A673 (cell line): ENCODE measurements around the gene CIROP.

ENCODE experiments used
- CTCF ChIP-seq: fragments of 300-800, 200-600 bp; sonication (generic); conservative IDR thresholded peaks from 2 replicates; pipeline ENCODE4 v1.5.1; 2017; ENCODE audit warnings: low read depth, mild to moderate bottlenecking, antibody characterized with exemption, low read length, moderate library complexity, mixed read lengths
- EZH2 ChIP-seq: fragments of 200-600 bp; sonication (generic); IDR thresholded peaks from 2 replicates; pipeline ENCODE4 v1.6.1; 2017; ENCODE audit warnings: borderline replicate concordance, low read depth, mild to moderate bottlenecking, mixed read lengths, antibody characterized with exemption, low read length; ENCODE audit not compliant: poor library complexity, severe bottlenecking

- TF ChIP-seq CTCF (no peak), EZH2 (no peak)
Observed at GRCh38 chr14:23153851-23154796, 49.3 kb upstream of the CIROP start.
